ENCODE data around the gene NPTN.
"Not testable (repeated sequence)": the region's sequence is repeated elsewhere in the genome, so short reads cannot be mapped to it uniquely, and the experiment has no call there.

The NPTN gene

DNA sequence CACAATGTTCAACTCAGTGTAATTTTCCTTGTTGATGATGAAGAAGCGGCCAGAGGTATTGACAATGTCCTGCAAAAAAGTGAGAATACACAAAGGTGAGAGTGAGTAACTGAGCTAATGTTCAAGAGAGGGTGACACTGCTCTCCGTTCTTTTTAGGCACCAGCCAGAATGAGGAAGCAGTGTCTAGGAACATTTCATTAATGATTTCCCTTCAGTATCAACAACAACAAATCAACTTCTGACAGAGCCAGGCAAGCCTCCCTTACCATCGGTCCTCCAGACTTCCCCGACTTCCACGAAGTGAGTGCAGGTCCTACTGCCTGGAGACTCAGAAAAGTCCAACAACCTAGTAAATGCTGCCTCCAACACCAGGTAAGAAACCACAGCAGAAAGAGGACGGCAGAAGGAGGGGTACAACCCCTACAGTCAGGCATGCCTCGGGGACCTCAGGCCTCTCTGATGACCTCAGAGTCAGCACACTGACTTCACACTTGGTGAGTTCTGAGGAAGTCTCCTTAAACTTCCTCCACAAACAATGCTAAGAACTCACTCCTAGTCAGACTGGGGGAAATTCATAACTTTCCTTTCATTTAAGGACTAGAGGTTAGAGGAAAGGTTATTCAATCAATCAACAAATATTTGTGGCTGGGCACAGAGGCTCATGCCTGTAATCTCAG, 62.7 kb downstream of the NPTN start:
- DNase-seq (ENCODE audit: low spot score) = no peak

DNA sequence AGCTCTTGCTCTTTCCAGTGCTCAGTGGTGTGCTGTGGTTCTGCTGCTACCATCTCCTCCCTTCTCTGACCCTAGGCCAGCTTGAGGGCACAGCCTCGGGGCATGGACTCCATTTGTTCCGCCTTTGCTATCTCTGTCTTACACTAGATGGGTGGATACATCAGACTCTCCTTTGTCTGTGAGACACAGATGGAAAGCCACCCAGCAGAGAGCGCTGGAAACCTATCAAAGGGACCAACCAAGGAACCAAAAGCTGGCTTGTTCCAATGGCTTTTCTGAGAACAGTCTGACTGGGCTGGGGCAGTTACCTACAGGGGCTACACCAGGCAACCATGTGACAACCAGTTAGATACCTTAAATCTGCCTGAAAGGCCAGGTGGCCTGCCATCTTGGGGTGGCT, 63.8 kb downstream of the NPTN start:
- DNase-seq (ENCODE audit: low spot score) = no peak

DNA sequence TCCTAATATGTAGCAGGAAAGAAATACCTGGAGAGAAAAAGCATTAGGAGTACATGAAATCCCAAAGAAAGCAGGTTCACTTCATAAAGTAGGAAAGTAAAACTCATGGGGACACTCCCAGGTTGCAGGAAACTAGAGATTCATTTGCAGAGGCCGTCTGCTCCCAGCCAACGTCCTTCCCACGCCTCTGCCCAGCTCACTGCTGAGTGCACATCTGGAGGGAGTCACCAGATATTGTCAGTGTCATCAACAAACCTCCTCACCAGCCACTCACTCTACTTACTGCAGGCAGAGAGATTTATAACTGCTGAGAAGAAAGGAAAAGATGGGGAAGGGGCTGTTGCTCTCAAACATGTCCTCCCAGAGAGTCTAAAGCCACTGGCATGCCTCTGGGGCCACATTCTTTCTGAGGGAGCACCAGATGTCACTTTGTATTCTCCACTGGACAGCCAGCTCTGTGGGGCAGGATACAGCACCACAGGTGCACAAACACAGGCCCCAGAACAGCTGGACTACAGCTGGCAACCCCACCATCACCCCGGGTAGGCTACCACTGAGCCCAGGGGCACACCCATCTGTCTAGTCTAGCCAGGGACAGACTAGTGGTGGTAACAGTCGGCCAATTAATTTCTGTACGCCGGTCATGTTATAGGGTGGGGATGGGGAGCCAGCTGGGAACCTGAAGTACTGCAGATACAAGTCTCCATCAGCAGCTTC, 64.5 kb downstream of the NPTN start:
- DNase-seq (ENCODE audit: low spot score) = no peak

DNA sequence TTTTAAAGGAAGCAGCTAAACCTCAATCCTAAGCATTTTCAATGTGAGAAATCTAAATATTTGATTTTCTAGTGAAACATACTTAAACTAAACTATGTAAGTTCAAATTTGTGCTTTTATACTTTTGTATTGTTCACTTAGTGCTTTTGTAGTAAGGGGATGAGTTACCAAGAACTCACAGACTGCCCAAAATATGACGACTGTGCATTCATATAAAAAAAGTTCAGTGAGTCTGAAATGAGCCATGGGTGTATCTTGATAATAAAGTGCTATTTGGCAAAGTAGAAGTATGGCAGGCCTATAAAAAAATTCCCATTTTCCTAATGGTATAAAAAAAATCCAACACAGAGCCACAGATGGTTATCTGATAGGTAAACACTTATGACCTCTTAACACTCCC, 66.2 kb downstream of the NPTN start:
- no peak for DNase-seq (ENCODE audit: low spot score)

DNA sequence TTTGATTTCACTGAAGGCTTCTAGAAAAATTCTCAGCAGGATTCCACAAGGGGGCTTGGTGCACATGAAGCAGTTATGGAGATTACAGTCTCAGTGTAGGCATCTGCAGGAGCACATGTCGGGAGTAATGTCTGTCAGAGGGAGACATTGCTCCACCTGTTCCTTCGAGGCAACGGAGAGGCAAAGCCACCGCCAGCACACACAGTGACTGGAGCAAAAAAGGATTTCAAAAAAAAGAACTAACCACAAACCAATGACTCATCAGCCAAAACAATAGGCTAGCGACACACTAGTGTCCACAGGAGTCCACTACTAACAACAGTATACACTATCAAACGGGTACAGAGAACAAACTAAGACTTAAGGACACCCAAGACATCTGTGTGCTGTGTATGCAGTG, 68.9 kb downstream of the NPTN start:
- no peak for DNase-seq (ENCODE audit: low spot score)

DNA sequence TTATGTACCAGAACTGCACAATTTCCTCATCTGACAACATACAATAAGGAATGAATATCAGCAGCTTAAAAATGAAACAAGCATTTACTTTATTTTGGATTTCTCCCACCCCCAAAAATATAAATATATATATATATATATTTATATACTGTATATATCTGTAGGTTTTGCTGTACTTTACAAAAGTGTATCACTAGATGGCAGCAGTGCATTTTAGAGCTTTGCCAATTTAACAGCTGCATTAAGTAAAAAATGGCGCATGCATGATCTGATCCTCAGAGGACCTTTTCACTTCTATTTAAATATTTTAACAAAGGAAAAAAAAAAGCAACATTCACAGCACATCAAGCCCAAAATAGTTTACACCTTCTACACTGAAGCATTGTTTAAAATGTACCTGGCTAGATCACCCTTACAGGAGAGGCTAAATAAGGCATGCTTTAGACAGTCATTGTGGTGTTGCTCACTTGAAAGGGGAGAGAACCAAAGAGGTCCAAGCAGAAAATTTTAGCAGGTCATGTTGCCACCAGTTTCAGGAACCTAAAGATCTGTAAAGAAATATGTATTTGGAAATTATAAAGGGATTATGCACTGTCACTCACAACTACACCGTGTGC, 72.6 kb downstream of the NPTN start:
- no peak for DNase-seq (ENCODE audit: low spot score)

DNA sequence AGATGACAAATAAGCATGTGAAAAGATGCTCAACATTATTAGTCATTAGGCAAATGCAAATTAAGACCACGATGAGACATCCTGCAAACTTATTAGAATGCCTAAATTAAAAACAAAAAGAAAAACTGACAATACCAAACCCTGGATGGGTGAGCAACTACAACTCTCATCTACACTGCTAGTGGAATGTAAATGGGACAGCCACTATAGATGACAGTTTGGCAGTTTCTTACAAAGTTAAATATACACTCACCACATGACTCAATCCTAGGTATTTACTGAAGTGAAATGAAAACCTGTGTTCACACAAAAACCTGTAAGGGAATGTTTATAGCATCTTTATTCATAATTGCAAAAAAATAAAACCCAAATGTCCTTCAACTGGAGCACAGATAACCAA, 74.7 kb downstream of the NPTN start:
- no peak for DNase-seq (ENCODE audit: low spot score)

DNA sequence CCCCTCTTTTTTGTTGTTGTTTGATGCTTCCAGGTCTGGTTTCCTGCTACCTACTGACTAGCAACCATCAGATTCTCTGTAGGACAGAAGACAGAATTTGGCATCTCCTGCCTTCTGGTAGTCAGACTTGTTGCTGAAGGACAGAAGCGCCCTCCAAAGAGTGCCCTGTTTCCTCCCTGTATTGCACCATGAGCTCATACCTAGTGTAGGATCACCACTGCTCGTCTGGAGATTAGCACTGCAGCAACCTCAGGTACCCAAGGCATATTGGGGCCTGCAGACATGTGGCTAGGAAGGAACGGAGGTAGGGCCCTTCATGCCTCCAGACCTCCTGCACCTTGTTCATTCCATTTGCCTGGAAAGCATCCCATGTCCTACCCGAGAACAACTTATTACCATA, 78.1 kb downstream of the NPTN start:
- DNase-seq (ENCODE audit: low spot score) = no peak

DNA sequence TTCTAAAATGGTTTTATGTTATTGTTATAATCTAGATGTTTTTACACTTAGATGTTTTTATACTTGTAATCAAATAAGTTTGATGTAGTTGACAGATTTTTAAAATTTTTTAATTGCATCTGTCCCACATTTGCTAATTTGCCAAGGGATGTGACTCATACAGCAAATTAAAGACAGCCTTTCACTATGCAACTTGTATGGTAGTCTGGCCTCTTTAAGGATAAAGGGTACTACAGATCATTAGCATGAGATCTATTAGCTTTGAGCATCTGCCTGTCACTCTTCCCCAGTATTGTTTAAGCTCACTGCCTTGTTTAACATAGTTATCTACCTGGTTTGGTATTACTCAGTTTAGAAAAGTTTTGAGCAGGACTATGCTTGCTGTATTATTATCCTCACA, 83.0 kb downstream of the NPTN start:
- no peak for DNase-seq (ENCODE audit: low spot score)

DNA sequence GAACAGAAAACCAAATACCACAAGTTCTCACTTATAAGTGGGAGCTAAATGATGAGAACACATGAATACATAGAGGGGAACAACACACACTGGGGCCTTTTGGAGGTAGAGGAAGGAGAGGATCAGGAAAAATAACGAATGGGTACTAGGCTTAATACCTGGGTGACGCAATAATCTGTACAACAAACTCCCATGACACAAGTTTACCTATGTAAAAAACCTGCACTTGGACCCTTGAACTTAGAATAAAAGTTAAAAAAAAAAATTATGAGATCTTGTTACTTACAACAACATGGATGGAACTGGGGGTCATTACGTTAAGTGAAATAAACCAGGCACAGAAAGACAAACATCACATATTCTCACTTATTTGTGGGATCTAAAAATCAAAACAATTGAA, 84.3 kb downstream of the NPTN start:
- not testable (repeated sequence) for DNase-seq (ENCODE audit: low spot score)

DNA sequence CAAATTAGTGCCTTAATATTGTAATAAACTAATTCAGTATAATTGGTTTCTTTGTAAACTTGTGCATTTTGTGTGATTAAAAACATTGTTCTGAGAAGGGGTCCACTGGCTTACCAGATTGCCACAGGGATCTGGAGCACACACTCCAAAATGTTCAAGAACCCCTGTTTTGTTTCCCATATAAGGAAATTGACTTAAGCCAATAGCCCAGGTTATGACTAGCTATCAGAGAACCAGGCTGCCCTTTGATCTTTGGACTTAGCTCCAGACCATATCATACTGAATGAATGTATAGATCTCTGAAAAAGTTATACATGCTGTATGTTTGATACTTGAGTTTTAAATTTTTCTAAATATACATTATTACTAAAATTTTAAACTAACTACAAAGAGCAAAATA, 91.7 kb downstream of the NPTN start:
- no peak for DNase-seq (ENCODE audit: low spot score)

DNA sequence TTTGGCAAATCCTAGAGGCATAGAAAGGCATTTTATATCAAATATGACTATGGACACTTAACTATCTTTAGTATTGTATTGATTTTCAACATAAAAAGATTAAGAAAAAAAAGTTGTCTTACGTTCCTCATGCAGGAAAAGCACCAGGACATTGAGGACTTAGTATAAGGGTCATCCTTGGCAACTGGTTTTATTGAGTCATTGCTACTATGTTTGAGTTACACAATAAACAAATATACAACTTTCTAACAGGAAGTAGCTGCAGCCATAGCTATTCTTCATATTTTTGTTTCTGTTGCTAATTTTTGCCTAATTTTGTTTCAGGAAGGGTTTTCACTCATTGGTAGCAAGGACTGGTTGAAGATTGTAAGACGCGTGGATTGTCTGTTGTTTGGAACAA, 93.0 kb downstream of the NPTN start:
- DNase-seq (ENCODE audit: low spot score) = no peak

DNA sequence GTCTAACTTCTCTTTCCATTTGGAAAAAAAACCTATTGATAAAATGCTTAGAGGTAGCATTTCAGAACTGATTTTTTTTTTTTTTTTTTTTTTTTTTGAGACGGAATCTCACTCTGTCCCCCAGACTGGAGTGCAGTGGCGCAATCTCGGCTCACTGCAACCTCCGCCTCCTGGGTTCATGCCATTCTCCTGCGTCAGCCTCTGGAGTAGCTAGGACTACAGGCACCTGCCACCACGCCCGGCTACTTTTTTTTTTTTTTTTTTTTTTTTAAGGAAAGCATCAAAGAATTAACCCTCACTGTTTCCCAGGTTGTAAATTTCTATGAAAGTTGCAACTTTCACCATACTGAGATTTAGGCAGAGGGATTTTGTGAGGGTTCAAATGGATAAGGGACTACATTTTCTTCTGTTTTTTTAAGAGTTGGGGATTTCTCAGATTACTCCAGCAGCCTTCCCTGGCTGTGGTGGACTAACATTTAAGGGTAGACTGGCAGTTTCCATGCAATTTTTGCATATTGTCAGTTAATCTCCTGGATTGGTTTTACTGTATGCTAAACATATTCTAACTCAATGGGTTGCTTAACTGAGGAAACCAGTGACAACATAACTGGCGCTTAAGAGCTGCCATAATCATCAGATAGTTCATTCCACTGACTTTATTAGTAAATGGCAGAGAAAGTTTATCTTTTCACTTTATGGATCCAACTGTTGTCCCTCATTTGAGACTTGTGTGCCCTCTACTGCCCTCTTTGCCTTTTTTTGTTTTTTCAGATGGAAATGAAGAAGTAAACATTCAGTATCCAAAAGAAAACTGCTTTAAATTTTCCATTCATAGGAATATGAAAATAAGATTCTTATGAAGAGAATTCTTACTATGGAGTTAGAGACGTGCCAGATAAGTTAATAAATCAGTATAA, 93.7 kb downstream of the NPTN start:
- no peak for DNase-seq (ENCODE audit: low spot score)

DNA sequence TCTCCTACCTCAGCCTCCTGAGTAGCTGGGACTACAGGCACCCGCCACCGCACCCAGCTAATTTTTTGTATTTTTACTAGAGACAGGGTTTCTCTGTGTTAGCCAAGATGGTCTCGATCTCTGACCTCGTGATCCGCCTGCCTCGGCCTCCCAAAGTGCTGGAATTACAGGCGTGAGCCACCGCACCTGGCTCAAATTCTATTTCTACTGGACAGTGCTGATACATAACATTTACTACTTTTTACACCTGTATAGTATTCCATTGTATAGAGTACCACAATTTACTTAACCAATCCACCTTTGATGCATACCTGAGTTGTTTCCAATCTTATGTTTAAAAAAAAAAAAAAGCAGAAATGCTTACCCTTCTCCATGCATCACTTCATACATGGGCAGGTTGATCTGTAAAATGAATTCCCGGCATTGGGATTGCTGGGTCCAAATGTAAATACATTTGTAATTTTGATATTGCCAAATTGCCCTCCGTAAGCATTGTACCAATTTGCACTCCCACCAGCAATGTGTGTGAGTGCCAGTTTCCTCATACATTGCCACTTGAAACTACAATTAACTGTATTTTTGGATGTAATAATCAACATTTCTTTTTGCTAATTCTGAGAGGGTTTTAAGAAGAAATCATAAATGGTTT, 94.5 kb downstream of the NPTN start:
- DNase-seq (ENCODE audit: low spot score) = no peak

DNA sequence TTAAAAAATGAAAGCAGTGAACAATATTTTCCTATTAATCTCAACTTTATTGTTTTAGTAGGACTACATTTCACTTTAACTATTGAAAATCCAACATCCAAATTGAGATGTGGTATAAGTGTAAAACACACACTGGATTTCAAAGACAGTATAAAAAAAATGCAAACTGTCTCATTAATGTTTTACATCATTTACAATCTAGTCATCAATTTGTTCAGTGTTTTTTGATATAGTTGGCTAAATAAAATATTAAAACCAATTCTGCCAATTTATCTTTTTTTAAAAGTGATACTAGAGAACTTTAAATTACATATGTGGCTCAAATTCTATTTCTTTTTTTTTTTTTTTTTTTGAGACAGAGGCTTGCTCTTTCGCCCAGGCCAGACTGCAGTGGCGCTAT, 95.1 kb downstream of the NPTN start:
- no peak for DNase-seq (ENCODE audit: low spot score)

DNA sequence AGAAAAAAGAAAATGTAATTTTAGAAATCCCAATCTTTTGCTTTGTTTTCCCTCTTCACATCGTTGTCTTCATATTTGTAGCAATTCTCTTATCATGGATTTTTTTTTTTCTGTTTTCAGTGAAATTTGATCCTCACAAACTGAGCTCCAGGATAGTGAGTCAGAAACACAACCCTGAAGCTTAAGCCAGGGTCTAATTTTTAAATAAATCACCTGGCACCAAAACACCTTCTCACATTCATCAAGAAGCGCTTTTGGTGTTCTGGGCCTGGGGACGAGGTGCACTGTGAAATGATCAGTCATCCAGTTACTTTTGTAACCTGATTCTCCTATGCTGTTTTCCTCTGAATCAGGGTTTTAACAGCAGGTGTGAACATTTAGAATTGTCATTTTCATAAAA, 102.5 kb downstream of the NPTN start:
- DNase-seq (ENCODE audit: low spot score) = no peak

DNA sequence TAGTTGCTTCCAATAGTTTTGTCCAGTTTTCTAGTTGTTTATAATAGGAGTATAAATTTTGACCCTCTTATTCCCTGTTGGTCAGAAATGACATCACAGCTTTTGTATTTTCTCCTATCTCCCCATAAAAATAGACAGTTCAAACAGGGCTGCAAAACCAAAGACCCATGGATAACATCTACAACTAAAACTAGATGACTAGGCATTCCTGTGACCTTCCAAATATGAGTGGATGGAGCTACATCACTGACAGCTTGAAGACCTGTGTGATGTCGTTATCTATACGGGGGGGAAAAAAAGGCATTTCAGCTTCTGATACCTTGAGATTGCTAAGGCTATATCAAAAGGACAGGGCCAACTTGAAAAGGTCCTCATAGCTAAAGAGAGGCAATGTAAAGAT, 105.6 kb downstream of the NPTN start:
- no peak for DNase-seq (ENCODE audit: low spot score)

DNA sequence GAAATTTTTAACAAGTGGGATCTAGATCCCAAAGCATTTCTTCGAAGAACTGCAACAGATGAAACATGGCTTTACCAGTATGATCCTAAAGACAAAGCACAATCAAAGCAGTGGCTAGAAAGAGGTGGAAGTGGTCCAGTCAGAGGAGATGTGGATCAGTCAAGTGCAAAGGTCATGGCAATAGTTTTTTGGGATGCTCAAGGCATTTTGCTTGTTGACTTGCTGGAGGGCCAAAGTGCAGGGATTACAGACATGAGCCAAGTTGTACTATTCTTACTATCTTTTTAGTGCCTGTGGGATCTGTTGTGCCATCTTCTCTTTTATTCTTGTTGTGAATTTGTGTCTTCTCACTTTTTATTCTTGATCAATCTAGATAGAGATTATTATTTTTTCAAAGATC, 108.3 kb downstream of the NPTN start:
- DNase-seq (ENCODE audit: low spot score) = no peak

DNA sequence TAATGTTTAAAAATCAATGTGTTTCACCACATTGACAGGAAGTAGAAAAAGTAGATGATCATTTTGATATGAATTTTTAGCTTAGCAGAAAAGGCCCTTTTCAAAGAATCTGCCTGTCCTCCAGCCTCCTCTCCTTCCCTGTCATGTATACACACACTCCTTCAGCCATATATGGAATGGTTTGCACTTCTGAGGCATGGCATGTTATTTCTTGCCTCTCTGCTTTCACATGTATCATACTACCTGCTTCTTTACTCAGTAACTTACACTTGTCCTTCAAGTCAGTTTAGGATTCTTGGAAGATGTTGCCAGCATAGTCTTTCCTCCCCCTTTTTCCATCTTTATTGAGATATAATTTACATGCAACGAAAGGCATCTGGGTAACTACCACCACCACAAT, 111.2 kb downstream of the NPTN start:
- no peak for DNase-seq (ENCODE audit: low spot score)

DNA sequence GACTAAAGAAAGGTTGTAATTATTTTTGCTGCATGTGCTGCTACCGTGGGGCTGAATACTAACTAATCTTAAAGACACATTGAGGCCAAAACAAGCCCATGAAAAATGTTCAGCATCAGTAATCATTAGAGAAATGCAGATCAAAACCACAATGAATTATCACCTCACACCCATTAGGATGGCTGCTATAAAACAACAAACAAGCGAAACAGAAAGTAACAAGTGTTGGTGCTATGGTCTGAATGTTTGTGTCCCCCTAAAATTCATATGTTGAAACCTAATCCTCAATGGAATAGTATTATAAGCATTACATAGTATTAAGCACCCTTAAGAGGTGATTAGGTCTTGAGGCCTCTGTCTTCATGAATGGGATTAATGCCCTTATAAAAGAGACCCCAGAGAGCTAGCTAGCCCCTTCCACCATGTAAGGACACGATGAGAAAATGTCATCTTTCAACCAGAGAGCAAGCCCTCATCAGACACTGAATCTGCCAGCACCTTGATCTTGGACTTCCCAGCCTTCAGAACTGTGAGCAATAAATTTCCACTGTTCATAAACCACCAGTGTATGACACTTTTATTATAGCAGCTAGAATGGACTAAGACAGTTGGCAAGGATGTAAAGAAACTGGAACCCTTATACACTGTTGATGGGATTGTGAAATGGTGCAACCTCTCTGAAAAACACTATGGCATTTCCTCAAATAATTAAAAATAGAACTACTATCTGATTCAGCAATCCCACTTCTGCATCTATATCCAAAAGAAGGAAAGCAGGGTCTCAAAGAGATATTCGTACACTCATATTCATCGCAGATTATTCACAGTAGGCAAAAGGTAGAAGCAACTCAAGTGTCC, 114.1 kb downstream of the NPTN start:
- no peak for DNase-seq (ENCODE audit: low spot score)
